ENCODE results near the gene PADI2.
A peak's percentile ranks its signal among the peaks of the same experiment; 100 is the strongest.
"Not testable (repeated sequence)": the region's sequence is repeated elsewhere in the genome, so short reads cannot be mapped to it uniquely, and the experiment has no call there.

PADI2 gene

DNA sequence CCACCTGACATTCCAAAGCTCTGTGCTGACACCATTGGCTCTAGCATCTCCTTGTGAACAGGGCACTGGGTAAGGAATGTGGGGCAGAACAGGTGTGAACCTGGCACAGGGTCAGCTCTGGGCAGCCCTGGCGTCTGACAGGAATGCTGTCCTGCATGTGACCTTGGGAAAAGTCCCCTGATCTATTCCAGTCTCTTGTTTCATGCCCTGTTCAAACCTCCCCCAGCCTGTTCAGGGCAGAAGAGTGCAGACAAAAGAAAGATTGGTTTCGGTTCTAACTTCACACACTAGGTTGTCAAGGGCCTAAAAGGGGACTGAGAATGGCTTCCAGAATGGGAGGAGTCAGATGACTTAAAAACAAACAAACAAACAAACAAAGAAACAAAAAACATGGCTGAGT lies 37.8 kb downstream of the PADI2 start:
- DNase-seq (ENCODE audit: low read depth) = no peak

GRCh38 chr1:17080880-17081279 lies 38.4 kb downstream of the PADI2 start:
- DNase-seq (ENCODE audit: low read depth) = no peak

GRCh38 chr1:17080085-17080759 lies 39.0 kb downstream of the PADI2 start:
- no peak for DNase-seq (ENCODE audit: low read depth)

GRCh38 chr1:17078991-17079868 lies 40.0 kb downstream of the PADI2 start:
- no peak for DNase-seq (ENCODE audit: low read depth)

- DNase-seq (ENCODE audit: low read depth) = peak; percentile 27
Observed at GRCh38 chr1:17075470-17076255, 43.6 kb downstream of the PADI2 start.

DNA sequence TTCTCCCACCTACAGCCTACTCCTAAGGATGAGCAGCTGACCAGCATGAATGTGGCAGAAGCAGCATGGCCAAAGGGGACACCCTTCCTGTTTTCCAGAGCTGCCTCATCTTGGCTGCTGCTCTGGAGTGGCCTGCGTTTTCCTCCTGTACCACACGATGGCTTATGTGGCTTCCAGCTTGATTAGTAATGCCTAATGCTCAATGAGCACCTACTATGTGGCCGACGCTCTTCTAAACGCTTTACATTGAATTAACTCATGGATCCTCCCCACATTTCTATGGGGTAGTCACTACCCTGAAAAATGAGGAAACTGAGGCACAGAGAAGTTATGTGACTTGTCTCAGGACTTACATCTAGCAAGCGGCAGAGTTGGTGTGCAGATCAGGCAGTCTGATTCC lies 47.5 kb downstream of the PADI2 start:
- DNase-seq (ENCODE audit: low read depth) = no peak

GRCh38 chr1:17070163-17070525 lies 49.1 kb downstream of the PADI2 start:
- no peak for DNase-seq (ENCODE audit: low read depth)

- no peak for DNase-seq (ENCODE audit: low read depth)
Observed at GRCh38 chr1:17069452-17070162, 49.6 kb downstream of the PADI2 start.

DNA sequence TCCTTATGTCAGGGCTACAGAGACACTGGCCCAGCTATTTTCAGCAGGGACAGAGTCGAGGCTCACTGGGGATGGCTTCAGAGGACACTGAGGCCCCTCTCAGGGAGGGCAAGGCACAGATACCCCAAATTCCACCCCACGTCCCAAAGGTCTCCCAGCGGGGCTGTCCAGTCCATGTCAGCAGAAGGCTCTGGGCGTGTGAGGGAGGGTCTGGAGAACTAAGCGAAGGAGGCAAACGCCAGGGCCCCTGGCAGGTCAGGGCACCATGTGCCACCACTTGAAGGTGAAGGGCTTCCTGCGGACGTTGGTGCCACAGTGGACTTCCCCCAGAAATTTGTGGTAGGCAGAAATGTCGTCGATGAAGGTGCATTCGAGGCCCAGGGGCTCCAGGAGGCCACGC lies 50.5 kb downstream of the PADI2 start:
- no peak for DNase-seq (ENCODE audit: low read depth)

DNA sequence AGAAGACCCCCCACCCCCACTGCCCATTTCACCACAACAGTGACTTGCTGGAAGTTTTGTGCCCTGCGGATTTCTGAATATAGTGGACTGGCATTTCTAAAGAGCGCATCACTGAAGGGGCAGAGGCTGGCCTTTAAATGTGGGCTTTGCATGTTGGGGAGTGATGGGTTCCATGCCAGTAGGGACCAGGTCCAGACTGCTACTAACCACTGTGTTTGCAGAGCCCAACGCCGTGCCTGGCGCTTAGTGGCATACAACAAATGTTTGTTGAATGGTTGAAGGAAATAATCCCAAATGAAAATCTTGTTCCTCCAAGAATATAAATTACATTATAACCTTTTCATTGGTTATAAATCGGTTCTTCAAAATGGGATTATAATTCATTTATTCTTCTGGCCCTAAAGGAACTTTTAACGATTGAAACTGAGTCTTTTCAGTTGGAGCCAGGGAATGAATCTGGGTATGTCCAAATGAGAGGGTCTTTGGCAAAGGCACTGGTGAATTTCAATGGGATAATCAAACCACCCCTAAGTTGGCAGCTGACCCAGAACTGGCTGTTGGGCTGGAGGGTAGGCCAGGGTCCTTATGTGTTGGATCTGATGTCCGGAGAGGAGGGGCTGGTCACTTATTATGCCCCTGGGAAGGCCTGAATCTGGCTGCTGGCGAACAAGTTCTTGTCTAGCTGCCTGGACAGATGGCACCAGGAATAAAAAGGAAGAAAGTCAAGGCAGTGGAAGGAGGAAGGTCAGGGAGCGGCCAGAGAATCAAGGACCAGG lies 51.6 kb downstream of the PADI2 start:
- no peak for DNase-seq (ENCODE audit: low read depth)

GRCh38 chr1:17067069-17067426 lies 52.2 kb downstream of the PADI2 start:
- DNase-seq (ENCODE audit: low read depth) = no peak

DNA sequence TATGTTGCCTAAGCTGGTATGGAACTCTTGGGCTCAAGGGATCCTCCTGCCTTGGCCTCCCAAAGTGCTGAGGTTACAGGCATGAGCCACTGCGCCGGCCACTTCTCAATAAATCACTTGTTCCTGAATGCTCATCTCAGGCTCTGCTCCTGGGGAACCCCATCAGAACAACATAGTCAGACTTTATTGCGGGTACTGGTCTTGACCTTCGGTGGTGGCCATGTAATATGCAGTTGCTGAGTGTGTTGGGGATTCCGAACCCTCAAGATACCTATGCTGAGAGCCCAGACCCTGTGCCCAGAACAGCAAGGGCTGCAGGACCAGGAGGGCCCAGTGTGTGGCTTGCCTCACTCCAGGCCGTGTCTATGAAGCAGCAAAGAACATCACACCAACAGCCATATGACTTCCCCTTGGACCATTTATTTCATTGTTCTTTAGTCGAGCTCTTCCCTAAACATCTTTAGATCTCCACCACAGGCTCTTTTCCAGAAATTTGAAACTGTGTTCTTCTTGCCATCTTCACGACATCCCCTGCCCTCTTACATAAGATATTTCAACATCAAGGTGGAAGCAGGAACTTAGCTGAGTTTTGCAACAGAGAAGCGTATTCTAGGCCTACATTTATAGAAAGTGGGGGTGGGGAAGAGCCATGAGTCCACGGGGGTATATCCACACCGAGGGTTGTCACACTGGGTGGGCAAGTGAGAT lies 52.7 kb downstream of the PADI2 start:
- no peak for DNase-seq (ENCODE audit: low read depth)

DNA sequence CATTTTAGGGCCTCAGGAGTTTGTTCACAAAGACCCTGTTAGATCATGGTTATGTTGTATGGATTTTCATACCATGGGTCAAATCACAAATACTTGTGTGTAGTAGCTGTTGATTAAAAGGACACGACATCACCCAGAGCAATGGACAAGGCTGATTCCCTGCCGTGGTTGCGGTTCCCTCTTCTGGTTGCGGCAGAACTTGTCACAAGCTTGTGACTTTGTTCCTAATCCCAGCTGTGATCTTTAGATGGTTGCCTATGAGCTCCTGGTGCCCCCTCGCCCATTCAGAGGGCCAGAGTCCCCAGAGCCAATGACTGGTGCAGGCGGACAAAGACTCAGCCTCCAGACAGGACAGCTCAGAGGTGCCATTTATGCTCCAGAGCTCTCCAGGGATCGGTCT lies 53.6 kb downstream of the PADI2 start:
- DNase-seq (ENCODE audit: low read depth) = no peak

- DNase-seq (ENCODE audit: low read depth) = not testable (repeated sequence)
Observed at GRCh38 chr1:17062751-17063150, 56.5 kb downstream of the PADI2 start.

DNA sequence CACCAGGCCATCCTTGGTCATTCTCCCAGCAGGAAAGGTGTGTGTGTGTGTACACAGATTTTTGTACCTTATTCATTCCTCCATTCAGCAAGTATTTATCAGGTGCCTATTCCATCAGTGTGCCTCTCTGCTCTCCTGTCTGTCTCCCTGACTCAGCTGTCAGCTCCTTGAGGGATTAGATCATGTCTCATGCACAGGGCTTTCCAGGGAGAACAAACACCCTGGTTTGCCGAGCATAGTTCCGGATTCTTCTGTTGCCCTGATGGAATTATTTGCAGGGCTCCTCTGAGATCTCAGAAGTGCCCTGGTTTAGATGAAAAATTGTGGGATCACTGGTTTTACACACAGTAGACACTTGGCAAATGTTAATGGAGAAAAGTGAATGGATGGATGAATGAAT lies 57.4 kb downstream of the PADI2 start:
- no peak for DNase-seq (ENCODE audit: low read depth)

DNA sequence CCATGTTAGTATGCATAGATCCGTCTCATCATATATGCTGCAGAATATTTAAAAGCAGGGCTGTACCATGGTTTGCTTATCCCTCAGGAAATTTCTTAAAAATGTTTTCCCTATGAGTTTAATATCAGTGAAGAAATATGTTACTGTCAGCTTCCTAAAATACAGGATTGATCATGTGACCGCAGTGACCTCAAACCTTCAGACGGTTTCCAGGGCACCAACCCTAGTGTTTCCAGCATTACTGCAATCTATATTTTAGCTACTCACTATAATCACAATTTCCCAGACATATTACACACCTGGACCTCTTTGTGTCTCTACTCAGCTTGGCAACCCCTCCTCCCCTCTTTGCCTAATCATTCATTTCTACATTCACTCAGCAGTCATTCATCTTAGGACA lies 57.8 kb downstream of the PADI2 start:
- no peak for DNase-seq (ENCODE audit: low read depth)

GRCh38 chr1:17060306-17060749 lies 58.9 kb downstream of the PADI2 start:
- DNase-seq (ENCODE audit: low read depth) = no peak

DNA sequence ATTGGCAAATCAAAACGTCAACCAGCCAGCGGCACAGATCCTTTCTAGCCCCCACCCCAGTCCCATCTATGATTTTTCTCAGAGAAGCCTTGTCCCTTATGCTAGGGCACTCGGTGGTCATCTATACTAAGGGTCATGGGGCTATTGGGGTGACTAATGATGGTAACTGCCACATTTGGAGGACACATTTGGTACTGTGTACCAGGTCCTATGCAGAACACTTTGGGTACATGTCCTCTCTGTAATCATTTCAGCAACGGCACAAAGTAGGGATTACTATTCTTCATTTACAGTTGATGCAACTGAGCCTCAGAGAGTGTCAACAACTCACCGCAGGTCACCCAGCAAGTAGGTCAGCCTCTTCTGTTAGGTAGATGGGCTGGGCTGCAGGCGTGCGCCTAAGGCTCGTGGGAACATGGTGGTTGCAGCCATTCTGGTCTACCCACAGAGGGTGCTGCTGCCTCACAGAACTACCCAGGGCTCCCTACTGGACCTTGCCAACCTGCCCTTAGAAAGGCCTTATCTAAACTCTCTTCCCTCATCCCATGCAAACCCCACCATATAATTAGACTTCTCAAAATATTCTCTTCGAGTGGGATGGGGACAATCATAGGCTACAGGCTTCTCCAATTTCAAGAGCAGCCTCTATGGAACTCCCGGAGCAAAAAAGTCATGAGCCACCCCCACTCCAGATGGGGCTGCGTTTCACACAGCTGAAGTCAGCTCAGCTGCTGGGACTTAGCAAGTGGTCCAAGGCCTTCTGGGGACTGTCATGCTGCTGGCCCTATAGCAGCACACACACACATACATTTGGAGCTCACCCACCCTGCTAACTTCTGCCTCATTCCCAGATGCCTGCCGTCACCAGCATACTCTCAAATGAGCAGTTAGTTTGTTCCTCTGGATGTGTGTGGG lies 59.6 kb downstream of the PADI2 start:
- DNase-seq (ENCODE audit: low read depth) = peak; percentile 77

DNA sequence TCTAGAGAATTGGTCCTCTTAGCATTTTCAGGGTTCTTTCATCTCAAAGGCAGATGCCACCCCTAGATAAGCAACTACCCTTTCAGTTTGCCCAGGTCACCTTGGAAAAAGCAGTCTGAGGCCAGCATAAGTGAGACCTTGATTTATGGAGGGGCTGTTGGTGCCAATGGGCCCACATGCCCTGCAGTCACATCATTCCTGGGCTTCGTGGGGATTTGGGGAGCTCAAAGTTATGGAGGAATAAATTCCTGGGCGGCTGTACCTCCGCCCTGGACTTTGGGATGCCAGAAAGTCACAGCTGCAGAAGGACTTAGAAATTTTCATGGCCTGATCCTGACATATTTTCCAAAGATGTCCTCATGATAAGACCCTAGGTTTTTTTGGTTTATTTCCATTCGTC lies 62.7 kb downstream of the PADI2 start:
- DNase-seq (ENCODE audit: low read depth) = no peak

GRCh38 chr1:17055801-17056200 lies 63.5 kb downstream of the PADI2 start:
- DNase-seq (ENCODE audit: low read depth) = no peak

Data from EH (cell line).